ENCODE data around the gene TMC1. TPM values are rescaled to one million over a fixed set of nuclear protein-coding genes. Genes with fewer than 3 reads are reported as not detected.

TMC1 gene
- total RNA-seq, 2 experiments from 2014 or later = not detected

GRCh38 chr9:72650206-72650605 is 128.8 kb downstream of the TMC1 start:
- Mint-ChIP-seq H3K4me1 (peaks cover 3% of the 10 kb centered on the region), H3K4me3 (no peak overlapping the region), H3K9me3 (ENCODE audit: low read depth) (no peaks in the 10 kb centered on the region), H3K27me3 (peaks cover 11% of the 10 kb centered on the region), H3K27ac (no peak overlapping the region), H3K36me3 (ENCODE audit: low read depth) (no peaks in the 10 kb centered on the region)
- intact Hi-C loops (cut with DNase I, micrococcal nuclease) = no loop called here
- ATAC-seq (no peak), DNase-seq (no peak)
- CTCF ChIA-PET = no interaction called here
- POLR2A ChIA-PET = no interaction called here

- ChIA-PET CTCF (no interaction called here), POLR2A (no interaction called here)
- Mint-ChIP-seq H3K27me3 (peaks cover 3% of the 10 kb centered on the region), H3K36me3 (ENCODE audit: low read depth) (no peaks in the 10 kb centered on the region), H3K4me3 (no peak overlapping the region), H3K27ac (no peak overlapping the region), H3K4me1 (no peaks in the 10 kb centered on the region), H3K9me3 (ENCODE audit: low read depth) (no peaks in the 10 kb centered on the region)
- intact Hi-C loops (cut with DNase I, micrococcal nuclease) = no loop called here
- DNase-seq = no peak
- no peak for ATAC-seq
Measured at GRCh38 chr9:72656021-72656420, 134.6 kb downstream of the TMC1 start.

- DNase-seq = no peak
- ChIA-PET POLR2A (no interaction called here), CTCF (no interaction called here)
- no peak overlapping the region for H3K27ac Mint-ChIP-seq
- H3K4me3 Mint-ChIP-seq = no peak overlapping the region
- no peak for ATAC-seq
- no peaks in the 10 kb centered on the region for H3K36me3 Mint-ChIP-seq (ENCODE audit: low read depth)
- H3K9me3 Mint-ChIP-seq (ENCODE audit: low read depth) = no peaks in the 10 kb centered on the region
- H3K27me3 Mint-ChIP-seq = peaks cover 6% of the 10 kb centered on the region
- intact Hi-C loops (cut with DNase I, micrococcal nuclease) = no loop called here
- no peaks in the 10 kb centered on the region for H3K4me1 Mint-ChIP-seq
Measured at GRCh38 chr9:72657023-72657422, 135.6 kb downstream of the TMC1 start.

- Mint-ChIP-seq H3K4me3 (no peak overlapping the region), H3K27me3 (peaks cover 3% of the 10 kb centered on the region), H3K36me3 (ENCODE audit: low read depth) (no peaks in the 10 kb centered on the region), H3K9me3 (ENCODE audit: low read depth) (no peaks in the 10 kb centered on the region), H3K4me1 (no peaks in the 10 kb centered on the region), H3K27ac (no peak overlapping the region)
- intact Hi-C loops (cut with DNase I, micrococcal nuclease) = no loop called here
- POLR2A ChIA-PET = no interaction called here
- DNase-seq (no peak), ATAC-seq (no peak)
- CTCF ChIA-PET = no interaction called here
Measured at GRCh38 chr9:72658703-72659102, 137.3 kb downstream of the TMC1 start.

- CTCF ChIA-PET = interaction anchor here (0.7 kb wide), 1 partner anchor 275 kb away, joined by 3 read pairs; no protein-coding TSS in a partner anchor
- no peaks in the 10 kb centered on the region for H3K36me3 Mint-ChIP-seq (ENCODE audit: low read depth)
- no peak overlapping the region for H3K27ac Mint-ChIP-seq
- intact Hi-C loops (cut with DNase I, micrococcal nuclease) = loop anchor here in 1 of 2 experiments (10.0 kb wide), 1 partner anchor 57 kb away; no protein-coding TSS in a partner anchor
- POLR2A ChIA-PET = no interaction called here
- DNase-seq = no peak
- no peaks in the 10 kb centered on the region for H3K4me1 Mint-ChIP-seq
- peaks cover 3% of the 10 kb centered on the region for H3K27me3 Mint-ChIP-seq
- no peak for ATAC-seq
- no peak overlapping the region for H3K4me3 Mint-ChIP-seq
- no peaks in the 10 kb centered on the region for H3K9me3 Mint-ChIP-seq (ENCODE audit: low read depth)
Measured at GRCh38 chr9:72661401-72662135, 140.2 kb downstream of the TMC1 start.

- H3K4me3 Mint-ChIP-seq = no peak overlapping the region
- intact Hi-C loops (cut with DNase I, micrococcal nuclease) = loop anchor here in 1 of 2 experiments (10.0 kb wide), 1 partner anchor 61 kb away; no protein-coding TSS in a partner anchor
- ATAC-seq (no peak), DNase-seq (no peak)
- peaks cover 10% of the 10 kb centered on the region for H3K27me3 Mint-ChIP-seq
- ChIA-PET POLR2A (no interaction called here), CTCF (interaction anchor here (0.8 kb wide), 1 partner anchor 272 kb away, joined by 3 read pairs; no protein-coding TSS in a partner anchor)
- H3K4me1 Mint-ChIP-seq = no peaks in the 10 kb centered on the region
- no peak overlapping the region for H3K27ac Mint-ChIP-seq
- H3K36me3 Mint-ChIP-seq (ENCODE audit: low read depth) = no peaks in the 10 kb centered on the region
- H3K9me3 Mint-ChIP-seq (ENCODE audit: low read depth) = no peaks in the 10 kb centered on the region
Measured at GRCh38 chr9:72665421-72665820, 144.0 kb downstream of the TMC1 start.

GRCh38 chr9:72667181-72667580 is 145.8 kb downstream of the TMC1 start:
- Mint-ChIP-seq H3K27ac (no peak overlapping the region), H3K4me3 (no peak overlapping the region), H3K9me3 (ENCODE audit: low read depth) (no peaks in the 10 kb centered on the region), H3K27me3 (peaks cover 12% of the 10 kb centered on the region), H3K36me3 (ENCODE audit: low read depth) (no peaks in the 10 kb centered on the region), H3K4me1 (no peaks in the 10 kb centered on the region)
- ATAC-seq (no peak), DNase-seq (no peak)
- CTCF ChIA-PET = no interaction called here
- POLR2A ChIA-PET = no interaction called here
- intact Hi-C loops (cut with DNase I, micrococcal nuclease) = loop anchor here in 1 of 2 experiments (10.0 kb wide), 1 partner anchor 62 kb away; no protein-coding TSS in a partner anchor

GRCh38 chr9:72674961-72675360 is 153.6 kb downstream of the TMC1 start:
- DNase-seq (no peak), ATAC-seq (no peak)
- ChIA-PET CTCF (interaction anchor here (0.7 kb wide), 1 partner anchor 116 kb away, joined by 3 read pairs; no protein-coding TSS in a partner anchor), POLR2A (no interaction called here)
- intact Hi-C loops (cut with DNase I, micrococcal nuclease) = no loop called here
- H3K9me3 Mint-ChIP-seq (ENCODE audit: low read depth) = no peaks in the 10 kb centered on the region
- H3K27me3 Mint-ChIP-seq = peaks cover 5% of the 10 kb centered on the region
- H3K36me3 Mint-ChIP-seq (ENCODE audit: low read depth) = no peaks in the 10 kb centered on the region
- H3K4me1 Mint-ChIP-seq = no peaks in the 10 kb centered on the region
- H3K4me3 Mint-ChIP-seq = no peak overlapping the region
- no peak overlapping the region for H3K27ac Mint-ChIP-seq

- no peak for DNase-seq
- Mint-ChIP-seq H3K4me3 (no peak overlapping the region), H3K36me3 (ENCODE audit: low read depth) (no peaks in the 10 kb centered on the region), H3K27me3 (peaks cover 6% of the 10 kb centered on the region), H3K27ac (no peak overlapping the region), H3K4me1 (no peaks in the 10 kb centered on the region), H3K9me3 (ENCODE audit: low read depth) (no peaks in the 10 kb centered on the region)
- intact Hi-C loops (cut with DNase I, micrococcal nuclease) = no loop called here
- ATAC-seq = no peak
- POLR2A ChIA-PET = no interaction called here
- CTCF ChIA-PET = no interaction called here
Measured at GRCh38 chr9:72675586-72675985, 154.2 kb downstream of the TMC1 start.

GRCh38 chr9:72680593-72681282 is 159.3 kb downstream of the TMC1 start:
- Mint-ChIP-seq H3K36me3 (ENCODE audit: low read depth) (no peaks in the 10 kb centered on the region), H3K27me3 (peaks cover 14% of the 10 kb centered on the region), H3K27ac (no peak overlapping the region), H3K4me3 (no peak overlapping the region), H3K4me1 (no peaks in the 10 kb centered on the region), H3K9me3 (ENCODE audit: low read depth) (no peaks in the 10 kb centered on the region)
- ATAC-seq = no peak
- ChIA-PET POLR2A (no interaction called here), CTCF (interaction anchor here (0.8 kb wide), 1 partner anchor 519 kb away, joined by 4 read pairs; no protein-coding TSS in a partner anchor)
- intact Hi-C loops (cut with DNase I, micrococcal nuclease) = no loop called here
- no peak for DNase-seq

- ATAC-seq = no peak
- intact Hi-C loops (cut with DNase I, micrococcal nuclease) = no loop called here
- POLR2A ChIA-PET = no interaction called here
- no peaks in the 10 kb centered on the region for H3K9me3 Mint-ChIP-seq (ENCODE audit: low read depth)
- H3K4me1 Mint-ChIP-seq = no peaks in the 10 kb centered on the region
- no peak for DNase-seq
- no peak overlapping the region for H3K4me3 Mint-ChIP-seq
- peaks cover 18% of the 10 kb centered on the region for H3K27me3 Mint-ChIP-seq
- CTCF ChIA-PET = interaction anchor here (0.8 to 1.2 kb wide), 2 partner anchors 13 to 519 kb away, joined by 3 to 4 read pairs; no protein-coding TSS in a partner anchor
- H3K27ac Mint-ChIP-seq = no peak overlapping the region
- no peaks in the 10 kb centered on the region for H3K36me3 Mint-ChIP-seq (ENCODE audit: low read depth)
Measured at GRCh38 chr9:72681283-72681630, 159.8 kb downstream of the TMC1 start.

GRCh38 chr9:72684615-72685014 is 163.2 kb downstream of the TMC1 start:
- Mint-ChIP-seq H3K4me1 (no peaks in the 10 kb centered on the region), H3K4me3 (no peak overlapping the region), H3K27ac (no peak overlapping the region), H3K27me3 (peaks cover 22% of the 10 kb centered on the region), H3K36me3 (ENCODE audit: low read depth) (no peaks in the 10 kb centered on the region), H3K9me3 (ENCODE audit: low read depth) (no peaks in the 10 kb centered on the region)
- POLR2A ChIA-PET = no interaction called here
- CTCF ChIA-PET = interaction anchor here (0.7 to 0.8 kb wide), 2 partner anchors 139 to 1023 kb away, joined by 3 to 4 read pairs; no protein-coding TSS in a partner anchor
- ATAC-seq (no peak), DNase-seq (no peak)
- intact Hi-C loops (cut with DNase I, micrococcal nuclease) = no loop called here
